HG03108 (cell line): ENCODE results near the gene SRRD.

Source experiments
- ATAC-seq: cut with Tn5 transposase; IDR thresholded peaks from one replicate; pipeline ENCODE4 v1.9.1; 2021; ENCODE audit warnings: moderate library complexity; ENCODE audit not compliant: unreplicated experiment

The SRRD gene

DNA sequence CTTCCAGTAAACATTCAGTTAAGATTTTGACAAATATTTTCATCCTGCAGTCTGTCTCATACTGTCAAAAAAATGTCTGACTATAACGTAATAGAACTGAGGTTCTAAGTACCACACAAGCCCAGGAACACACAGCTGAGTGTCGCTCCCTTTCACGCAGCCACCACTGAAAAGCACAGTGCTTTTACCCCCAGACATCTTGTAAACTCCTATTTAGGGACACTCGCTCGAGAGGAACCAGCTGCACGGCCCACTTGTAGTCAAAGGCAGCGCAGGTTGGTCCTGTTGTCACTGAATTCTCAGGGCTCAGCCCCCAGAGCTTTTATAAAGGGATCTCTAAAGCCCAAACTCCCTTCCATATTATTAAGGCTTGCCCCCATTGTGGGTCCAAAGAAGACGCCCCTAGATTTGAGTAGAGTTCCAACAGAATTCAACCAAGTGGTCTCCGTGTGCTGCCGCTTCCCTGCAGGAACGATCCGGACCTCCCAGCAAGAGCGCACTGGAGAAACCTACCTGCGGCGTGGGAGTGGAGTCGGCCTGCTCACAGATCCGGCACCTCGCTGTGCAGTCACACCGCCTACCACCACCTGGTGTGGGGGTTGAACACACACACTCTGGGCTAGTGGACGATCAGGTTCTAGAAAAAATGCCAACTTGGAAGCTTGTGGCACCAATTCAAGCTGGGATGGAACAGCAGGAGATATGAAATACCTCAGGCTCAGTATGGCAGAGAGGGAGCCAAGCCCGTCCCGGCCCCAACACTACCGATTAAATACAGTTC, 31.3 kb upstream of the SRRD start:
- no peak for ATAC-seq

DNA sequence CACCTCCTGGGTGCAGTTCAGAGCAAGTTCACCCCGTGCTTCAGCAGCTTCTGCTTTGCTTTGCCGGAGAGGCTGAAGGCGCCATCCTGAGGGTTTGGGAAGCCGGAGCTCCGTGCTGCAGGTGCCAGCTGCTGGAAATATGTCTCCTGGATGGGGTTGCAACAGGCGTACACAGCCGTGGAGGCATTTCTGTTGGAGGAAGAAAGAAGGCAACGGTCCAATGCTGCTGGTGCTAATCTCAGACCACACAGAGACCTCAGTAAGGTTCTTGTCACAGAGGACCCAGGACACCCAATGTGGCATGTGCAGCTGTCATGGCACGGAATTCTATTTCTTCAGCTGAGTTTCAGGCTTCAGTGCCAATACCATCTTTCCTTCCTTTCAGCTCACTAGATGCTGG, 30.5 kb upstream of the SRRD start:
- no peak for ATAC-seq

- no peak for ATAC-seq
Observed at GRCh38 chr22:26453812-26454500, 29.7 kb upstream of the SRRD start.

DNA sequence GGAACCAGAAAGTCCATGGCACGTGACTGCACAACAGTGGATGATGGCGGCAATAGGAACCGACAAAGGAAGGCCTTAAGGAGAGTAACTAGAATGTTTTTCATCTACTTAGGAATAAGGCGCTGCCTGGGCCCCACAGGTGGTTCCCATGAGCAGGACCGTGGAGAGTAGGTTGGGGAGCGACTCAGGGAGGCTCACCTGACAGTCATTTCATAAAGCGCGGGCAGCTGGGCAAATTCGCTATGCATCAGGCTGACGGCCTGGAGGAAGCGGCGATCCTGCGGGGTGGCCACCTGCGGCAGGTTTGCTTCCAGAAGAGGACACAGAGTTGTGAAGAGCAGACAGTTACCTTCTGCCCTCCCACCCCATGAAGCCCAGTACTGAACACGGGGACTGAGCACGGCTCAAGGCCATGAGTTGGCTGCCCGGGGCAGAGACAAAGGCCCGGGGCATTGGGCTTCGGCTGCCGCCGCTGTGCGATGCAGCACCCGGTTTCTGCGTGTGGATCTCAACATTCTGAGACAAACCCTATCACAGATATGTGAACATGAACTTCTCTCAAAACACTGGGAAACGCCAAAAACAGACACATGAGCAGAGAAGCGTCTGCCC, 25.9 kb upstream of the SRRD start:
- no peak for ATAC-seq

- no peak for ATAC-seq
Observed at GRCh38 chr22:26460202-26460601, 23.5 kb upstream of the SRRD start.

- ATAC-seq = no peak
Observed at GRCh38 chr22:26461188-26461810, 22.4 kb upstream of the SRRD start.

- ATAC-seq = no peak
Observed at GRCh38 chr22:26462051-26462450, 21.6 kb upstream of the SRRD start.

GRCh38 chr22:26462641-26463040, 21.0 kb upstream of the SRRD start:
- no peak for ATAC-seq

- no peak for ATAC-seq
Observed at GRCh38 chr22:26463101-26463661, 20.5 kb upstream of the SRRD start.

DNA sequence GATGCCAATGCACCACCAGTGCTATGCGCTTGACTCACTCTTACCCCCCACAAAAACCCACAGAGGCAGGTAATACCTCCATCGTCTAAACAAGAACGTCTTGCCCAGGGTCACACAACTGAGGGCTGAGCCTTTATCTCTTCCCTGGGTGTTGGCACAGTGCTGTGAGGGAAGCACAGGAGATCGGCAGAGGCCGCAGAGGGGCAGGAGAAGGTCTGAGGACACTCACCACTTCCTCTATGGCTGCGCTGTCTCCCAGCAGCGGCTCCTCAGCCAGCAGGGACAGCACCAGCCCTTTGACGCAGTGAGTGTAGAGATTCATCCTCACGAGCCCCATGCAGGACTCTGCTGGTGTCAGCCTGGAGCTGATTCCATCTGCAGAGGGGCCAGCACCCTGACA, 20.0 kb upstream of the SRRD start:
- ATAC-seq = no peak

- ATAC-seq = no peak
Observed at GRCh38 chr22:26464312-26464711, 19.4 kb upstream of the SRRD start.

GRCh38 chr22:26466196-26466595, 17.5 kb upstream of the SRRD start:
- no peak for ATAC-seq

GRCh38 chr22:26470807-26471206, 12.9 kb upstream of the SRRD start:
- no peak for ATAC-seq

DNA sequence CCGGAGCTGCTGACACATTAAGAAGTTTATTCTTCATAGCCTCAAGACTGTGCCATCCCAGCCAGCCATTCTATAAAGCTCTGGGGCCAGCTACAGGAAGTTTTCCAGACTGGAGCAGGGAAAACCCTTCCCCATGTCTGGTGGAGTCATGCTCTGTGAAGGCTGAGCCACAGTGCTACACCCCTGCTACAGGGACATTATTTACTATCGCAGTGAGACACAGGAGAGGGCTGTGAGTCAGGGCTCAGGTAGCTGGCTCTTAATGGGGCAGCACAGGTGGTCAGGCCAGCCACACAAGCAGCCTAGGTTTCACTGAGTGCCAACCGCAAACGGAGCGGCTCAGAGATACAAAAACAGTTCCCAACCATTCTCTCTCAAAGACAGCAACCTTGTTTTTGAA, 12.2 kb upstream of the SRRD start:
- no peak for ATAC-seq

- no peak for ATAC-seq
Observed at GRCh38 chr22:26474682-26475081, 9.0 kb upstream of the SRRD start.

GRCh38 chr22:26476705-26477340, 6.9 kb upstream of the SRRD start:
- ATAC-seq = no peak

GRCh38 chr22:26477341-26477731, 6.3 kb upstream of the SRRD start:
- ATAC-seq = no peak

DNA sequence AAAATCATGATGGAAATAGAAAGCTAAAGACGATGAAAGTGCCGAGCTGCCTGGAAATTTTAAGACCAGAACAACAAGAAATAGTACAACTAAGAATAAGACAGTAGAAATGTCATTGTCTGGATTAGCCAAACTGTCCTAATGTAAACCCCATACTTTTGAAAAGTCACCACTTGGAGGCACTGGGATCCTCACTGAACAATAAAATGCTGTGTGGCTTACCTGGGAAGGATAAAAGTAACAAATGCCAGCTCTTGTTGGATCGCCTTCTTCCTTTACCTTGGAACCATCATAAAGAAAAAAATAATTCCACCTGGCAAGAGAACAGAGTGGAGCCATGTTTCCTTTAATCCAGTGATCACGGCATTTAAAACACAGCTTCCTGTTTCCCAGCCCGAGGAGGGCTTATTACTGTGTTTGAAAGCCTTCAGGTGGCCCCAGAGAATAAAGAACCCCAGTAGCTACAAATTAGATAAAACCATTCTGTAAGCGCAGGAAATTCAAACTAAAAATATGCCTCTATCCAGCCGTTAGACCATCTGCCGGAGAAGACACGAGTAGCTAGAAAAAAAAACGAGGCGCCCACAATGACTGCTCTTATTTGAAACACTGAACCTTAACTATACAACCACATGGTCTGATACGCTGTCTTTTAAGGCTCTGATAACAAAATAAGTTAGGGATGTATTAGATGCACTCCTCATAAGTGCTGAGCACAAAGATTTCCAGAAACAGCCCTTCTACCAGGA, 4.5 kb upstream of the SRRD start:
- ATAC-seq = no peak

DNA sequence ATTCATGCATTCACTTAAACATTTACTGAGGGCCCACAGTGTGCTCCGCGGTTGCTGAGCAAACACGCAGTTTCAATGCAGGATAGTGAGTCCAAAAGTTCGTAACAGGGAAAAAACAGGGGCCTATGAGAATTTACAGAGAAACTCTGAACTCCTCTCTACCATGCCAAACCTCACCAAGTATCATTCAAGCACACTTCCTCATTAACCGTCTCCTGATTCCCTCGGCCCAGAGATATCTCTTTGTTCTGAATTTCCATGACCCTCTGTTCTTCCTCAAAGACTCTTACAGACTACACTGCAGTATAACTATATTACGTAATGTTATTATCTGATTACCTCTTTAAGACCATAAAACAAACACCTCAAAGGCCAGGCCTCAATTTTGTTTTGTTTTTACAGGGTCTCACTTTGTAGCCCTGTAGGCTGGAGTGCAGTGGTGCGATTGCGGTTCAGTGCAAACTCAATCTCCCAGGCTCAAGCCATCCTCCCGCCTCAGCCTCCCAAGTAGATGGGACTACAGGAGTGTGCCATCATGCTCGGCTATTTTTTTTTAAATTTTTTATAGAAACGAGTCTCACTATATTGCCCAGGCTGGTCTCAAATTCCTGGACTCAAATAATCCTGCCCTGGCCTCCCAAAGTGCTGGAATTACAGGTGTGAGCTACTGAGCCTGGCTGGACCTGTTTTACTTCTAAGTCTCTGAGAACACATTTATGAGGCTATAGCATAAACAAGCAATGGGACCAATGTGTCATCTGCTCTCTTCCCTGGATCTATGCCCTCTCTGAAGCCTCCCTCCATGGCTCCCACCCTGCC, 3.7 kb upstream of the SRRD start:
- ATAC-seq = no peak

DNA sequence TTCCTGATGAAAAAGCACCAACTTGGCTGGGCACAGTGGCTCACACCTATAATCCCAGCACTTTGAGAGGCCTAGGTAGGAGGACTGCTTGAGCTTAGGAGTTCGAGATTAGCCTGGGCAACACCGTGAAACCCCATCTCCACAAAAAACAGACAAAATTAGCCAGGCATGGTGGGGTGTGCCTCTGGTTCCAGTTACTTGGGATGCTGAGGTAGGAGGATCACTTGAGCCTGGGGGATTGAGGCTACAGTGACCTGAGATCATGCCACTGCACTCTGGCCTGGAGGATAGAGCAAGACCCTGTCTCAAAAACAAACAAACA, 3.1 kb upstream of the SRRD start:
- ATAC-seq = no peak
